ENCODE measurements around the gene MPP4. TPM values are rescaled to one million over a fixed set of nuclear protein-coding genes. Genes with fewer than 3 reads are reported as not detected.

The MPP4 gene
- total and polyA plus RNA-seq, 2 of the 13 experiments (the other 11 are each of a cell fraction or from before 2014, with no cell fraction given) = not detected

DNA sequence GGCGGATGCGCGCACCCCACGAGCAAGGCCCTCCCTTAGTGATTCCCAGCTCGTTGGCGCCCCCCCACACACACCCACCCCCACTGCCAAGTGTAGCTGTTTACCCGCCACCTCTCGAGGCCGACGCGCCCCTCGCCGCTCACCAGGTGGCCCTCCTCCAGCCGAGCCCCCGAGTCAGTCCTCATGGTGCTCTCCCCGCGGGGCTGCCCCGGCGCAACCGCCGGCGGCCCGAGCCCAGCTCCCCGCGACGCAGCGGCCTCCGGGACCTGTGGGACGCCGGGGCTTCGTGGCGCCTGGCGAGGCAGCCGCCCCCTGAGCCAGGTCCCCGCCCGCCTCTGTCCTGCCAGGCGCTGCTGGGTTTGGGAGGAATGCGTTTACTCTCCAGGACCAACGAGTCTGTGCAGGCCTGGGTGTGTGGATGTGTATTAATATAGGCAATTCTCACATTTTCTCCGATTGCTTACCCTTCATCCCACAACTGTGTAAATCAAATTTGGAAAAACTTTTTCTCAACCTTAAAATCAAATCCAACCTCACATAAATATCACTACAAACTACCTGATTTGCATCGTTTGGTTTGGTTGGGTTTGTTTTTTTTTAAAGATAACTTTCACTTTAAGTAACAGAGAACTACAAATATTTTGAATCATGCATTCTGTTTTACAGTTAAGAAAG lies 55.1 kb downstream of the MPP4 start, which contains the start of gene TMEM237 (continued):
- TF ChIP-seq CHD4 (IDR thresholded peaks at IDR 0.05; ENCODE audit: borderline replicate concordance, low read length) (no peak), U2AF2 (IDR thresholded peaks at IDR 0.05; ENCODE audit: low read depth, low read length) (no peak), PCBP1 (IDR thresholded peaks at IDR 0.05; ENCODE audit: borderline replicate concordance, low read depth, low read length) (no peak), ZNF678 (CRISPR knock-in tag; IDR thresholded peaks at IDR 0.05) (peak; percentile 19; the same call in 1 of the 2 replicates), HNRNPLL (IDR thresholded peaks at IDR 0.05; ENCODE audit: low read depth, low read length, poor library complexity, severe bottlenecking) (peak; percentile 5), HNRNPL (IDR thresholded peaks at IDR 0.05; ENCODE audit: low read depth, low read length) (no peak), KDM5A (IDR thresholded peaks at IDR 0.05; ENCODE audit: borderline replicate concordance, low read length) (no peak), ZNF264 (CRISPR knock-in tag; IDR thresholded peaks at IDR 0.05) (0 out of 2 replicates have a peak, but pooled peaks have one; percentile 10), ZNF296 (CRISPR knock-in tag; conservative IDR thresholded peaks at IDR 0.05) (no peak), ZNF841 (CRISPR knock-in tag; IDR thresholded peaks at IDR 0.05; ENCODE audit: borderline replicate concordance) (peak; percentile 31; the same call in 1 of the 2 replicates), ZNF777 (CRISPR knock-in tag; IDR thresholded peaks at IDR 0.05) (0 out of 2 replicates have a peak, but pooled peaks have one; percentile 46), MYC (CRISPR knock-in tag; IDR thresholded peaks at IDR 0.05; ENCODE audit: borderline replicate concordance) (no peak; the same call in 1 of the 2 replicates), HNF4G (IDR thresholded peaks at IDR 0.05; ENCODE audit: borderline replicate concordance, low read depth, low read length) (no peak), HNF4G (CRISPR knock-in tag; IDR thresholded peaks at IDR 0.05; ENCODE audit: borderline replicate concordance, low read depth) (0 out of 2 replicates have a peak, but pooled peaks have one; percentile 41), ZNF674 (CRISPR knock-in tag; IDR thresholded peaks at IDR 0.05; ENCODE audit: low read depth) (0 out of 2 replicates have a peak, but pooled peaks have one; percentile 54), ZNF816 (CRISPR knock-in tag; IDR thresholded peaks at IDR 0.05; ENCODE audit: borderline replicate concordance) (no peak; the same call in 1 of the 2 replicates)
- TF ChIP-seq, protein P1, sequence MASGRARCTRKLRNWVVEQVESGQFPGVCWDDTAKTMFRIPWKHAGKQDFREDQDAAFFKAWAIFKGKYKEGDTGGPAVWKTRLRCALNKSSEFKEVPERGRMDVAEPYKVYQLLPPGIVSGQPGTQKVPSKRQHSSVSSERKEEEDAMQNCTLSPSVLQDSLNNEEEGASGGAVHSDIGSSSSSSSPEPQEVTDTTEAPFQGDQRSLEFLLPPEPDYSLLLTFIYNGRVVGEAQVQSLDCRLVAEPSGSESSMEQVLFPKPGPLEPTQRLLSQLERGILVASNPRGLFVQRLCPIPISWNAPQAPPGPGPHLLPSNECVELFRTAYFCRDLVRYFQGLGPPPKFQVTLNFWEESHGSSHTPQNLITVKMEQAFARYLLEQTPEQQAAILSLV (CRISPR knock-in tag; IDR thresholded peaks at IDR 0.05; ENCODE audit: borderline replicate concordance) = no peak
- TF ChIP-seq, protein P2, sequence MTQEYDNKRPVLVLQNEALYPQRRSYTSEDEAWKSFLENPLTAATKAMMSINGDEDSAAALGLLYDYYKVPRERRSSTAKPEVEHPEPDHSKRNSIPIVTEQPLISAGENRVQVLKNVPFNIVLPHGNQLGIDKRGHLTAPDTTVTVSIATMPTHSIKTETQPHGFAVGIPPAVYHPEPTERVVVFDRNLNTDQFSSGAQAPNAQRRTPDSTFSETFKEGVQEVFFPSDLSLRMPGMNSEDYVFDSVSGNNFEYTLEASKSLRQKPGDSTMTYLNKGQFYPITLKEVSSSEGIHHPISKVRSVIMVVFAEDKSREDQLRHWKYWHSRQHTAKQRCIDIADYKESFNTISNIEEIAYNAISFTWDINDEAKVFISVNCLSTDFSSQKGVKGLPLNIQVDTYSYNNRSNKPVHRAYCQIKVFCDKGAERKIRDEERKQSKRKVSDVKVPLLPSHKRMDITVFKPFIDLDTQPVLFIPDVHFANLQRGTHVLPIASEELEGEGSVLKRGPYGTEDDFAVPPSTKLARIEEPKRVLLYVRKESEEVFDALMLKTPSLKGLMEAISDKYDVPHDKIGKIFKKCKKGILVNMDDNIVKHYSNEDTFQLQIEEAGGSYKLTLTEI (CRISPR knock-in tag; conservative IDR thresholded peaks at IDR 0.05) = no peak
- TF ChIP-seq, protein P3, sequence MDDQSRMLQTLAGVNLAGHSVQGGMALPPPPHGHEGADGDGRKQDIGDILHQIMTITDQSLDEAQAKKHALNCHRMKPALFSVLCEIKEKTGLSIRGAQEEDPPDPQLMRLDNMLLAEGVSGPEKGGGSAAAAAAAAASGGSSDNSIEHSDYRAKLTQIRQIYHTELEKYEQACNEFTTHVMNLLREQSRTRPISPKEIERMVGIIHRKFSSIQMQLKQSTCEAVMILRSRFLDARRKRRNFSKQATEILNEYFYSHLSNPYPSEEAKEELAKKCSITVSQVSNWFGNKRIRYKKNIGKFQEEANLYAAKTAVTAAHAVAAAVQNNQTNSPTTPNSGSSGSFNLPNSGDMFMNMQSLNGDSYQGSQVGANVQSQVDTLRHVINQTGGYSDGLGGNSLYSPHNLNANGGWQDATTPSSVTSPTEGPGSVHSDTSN (CRISPR knock-in tag; IDR thresholded peaks at IDR 0.05; ENCODE audit: borderline replicate concordance) = 0 out of 2 replicates have a peak, but pooled peaks have one; percentile 31
- TF ChIP-seq, protein P4, sequence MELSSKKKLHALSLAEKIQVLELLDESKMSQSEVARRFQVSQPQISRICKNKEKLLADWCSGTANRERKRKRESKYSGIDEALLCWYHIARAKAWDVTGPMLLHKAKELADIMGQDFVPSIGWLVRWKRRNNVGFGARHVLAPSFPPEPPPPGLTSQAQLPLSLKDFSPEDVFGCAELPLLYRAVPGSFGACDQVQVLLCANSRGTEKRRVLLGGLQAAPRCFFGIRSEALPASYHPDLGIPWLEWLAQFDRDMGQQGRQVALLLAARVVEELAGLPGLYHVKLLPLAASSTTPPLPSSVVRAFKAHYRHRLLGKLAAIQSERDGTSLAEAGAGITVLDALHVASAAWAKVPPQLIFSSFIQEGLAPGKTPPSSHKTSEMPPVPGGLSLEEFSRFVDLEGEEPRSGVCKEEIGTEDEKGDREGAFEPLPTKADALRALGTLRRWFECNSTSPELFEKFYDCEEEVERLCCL (CRISPR knock-in tag; IDR thresholded peaks at IDR 0.05; ENCODE audit: borderline replicate concordance) = no peak
- TF ChIP-seq, protein P5, sequence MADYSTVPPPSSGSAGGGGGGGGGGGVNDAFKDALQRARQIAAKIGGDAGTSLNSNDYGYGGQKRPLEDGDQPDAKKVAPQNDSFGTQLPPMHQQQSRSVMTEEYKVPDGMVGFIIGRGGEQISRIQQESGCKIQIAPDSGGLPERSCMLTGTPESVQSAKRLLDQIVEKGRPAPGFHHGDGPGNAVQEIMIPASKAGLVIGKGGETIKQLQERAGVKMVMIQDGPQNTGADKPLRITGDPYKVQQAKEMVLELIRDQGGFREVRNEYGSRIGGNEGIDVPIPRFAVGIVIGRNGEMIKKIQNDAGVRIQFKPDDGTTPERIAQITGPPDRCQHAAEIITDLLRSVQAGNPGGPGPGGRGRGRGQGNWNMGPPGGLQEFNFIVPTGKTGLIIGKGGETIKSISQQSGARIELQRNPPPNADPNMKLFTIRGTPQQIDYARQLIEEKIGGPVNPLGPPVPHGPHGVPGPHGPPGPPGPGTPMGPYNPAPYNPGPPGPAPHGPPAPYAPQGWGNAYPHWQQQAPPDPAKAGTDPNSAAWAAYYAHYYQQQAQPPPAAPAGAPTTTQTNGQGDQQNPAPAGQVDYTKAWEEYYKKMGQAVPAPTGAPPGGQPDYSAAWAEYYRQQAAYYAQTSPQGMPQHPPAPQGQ (CRISPR knock-in tag; IDR thresholded peaks at IDR 0.05; ENCODE audit: borderline replicate concordance) = no peak
